Measurements from ENCODE around the gene SLC25A31. TPM values are rescaled to one million over a fixed set of nuclear protein-coding genes. Genes with fewer than 3 reads are reported as not detected.

The SLC25A31 gene
- not detected in 2 replicates for total RNA-seq (2014; rRNA removed; shearing (Covaris generic))

GRCh38 chr4:127730142-127730913 is at the start of gene SLC25A31:
SLC25A31 (plus strand) TSS chr4:127730400; CDS start chr4:127730546, 146 bp downstream.
- DNase-seq (ENCODE audit: low read depth in 1 of 2, low spot score in 2 of 2), result no peak
- Histone ChIP-seq H3K27me3 (replicated peaks) (no peaks in the 10 kb centered on the region; the same call in 1 of the 2 replicates), H3K36me3 (no peaks in the 10 kb centered on the region), H3K9me3 (replicated peaks) (no peaks in the 10 kb centered on the region), H3K4me1 (replicated peaks) (no peaks in the 10 kb centered on the region), H3K4me3 (no peak within 1 kb of the TSS), H3K27ac (no peak within 1 kb of the TSS)

DNA sequence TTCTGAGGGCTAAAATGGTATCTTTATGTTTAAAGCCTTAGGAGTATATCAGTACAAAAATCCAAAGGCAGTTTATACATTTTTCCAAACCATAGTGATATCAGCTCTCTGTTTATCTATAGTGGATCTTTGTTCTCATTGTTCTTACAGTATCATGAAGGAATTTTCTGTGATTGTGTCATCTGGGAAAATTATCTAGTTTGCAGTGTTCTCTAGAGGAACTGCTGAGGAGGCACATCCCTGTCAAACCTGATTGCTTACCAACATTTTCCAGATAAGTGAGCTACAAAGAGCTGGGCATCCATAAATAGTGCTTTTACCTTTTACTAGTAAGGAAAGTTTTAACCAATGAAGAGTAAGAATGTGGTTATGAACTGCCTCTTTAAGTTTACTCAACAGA is 44.9 kb upstream of the SLC25A31 start:
- peak in 1 of 2 experiments; percentile 7 for DNase-seq (ENCODE audit: low read depth in 1 of 2, low spot score in 2 of 2)
- H3K4me3 ChIP-seq, result no peak overlapping the region
- H3K27ac ChIP-seq, result no peak overlapping the region

GRCh38 chr4:127686658-127687057 is 43.5 kb upstream of the SLC25A31 start:
- peak in 1 of 2 experiments; percentile 44 for DNase-seq (ENCODE audit: low read depth in 1 of 2, low spot score in 2 of 2)

More for the DNA sequence above, 44.9 kb upstream of the SLC25A31 start:
- H3K4me1 ChIP-seq (replicated peaks), result peaks cover 21% of the 10 kb centered on the region
- no peaks in the 10 kb centered on the region for H3K27me3 ChIP-seq (replicated peaks)
- no peaks in the 10 kb centered on the region for H3K36me3 ChIP-seq
- no peaks in the 10 kb centered on the region for H3K9me3 ChIP-seq (replicated peaks)

GRCh38 chr4:127687580-127687979 is 42.6 kb upstream of the SLC25A31 start:
- H3K9me3 ChIP-seq (replicated peaks), result no peaks in the 10 kb centered on the region
- no peaks in the 10 kb centered on the region for H3K27me3 ChIP-seq (replicated peaks)
- H3K4me3 ChIP-seq, result no peak overlapping the region
- H3K27ac ChIP-seq, result no peak overlapping the region
- DNase-seq (ENCODE audit: low read depth in 1 of 2, low spot score in 2 of 2), result no peak
- H3K36me3 ChIP-seq, result no peaks in the 10 kb centered on the region
- peaks cover 21% of the 10 kb centered on the region for H3K4me1 ChIP-seq (replicated peaks)

More at GRCh38 chr4:127686658-127687057, 43.5 kb upstream of the SLC25A31 start:
- no peaks in the 10 kb centered on the region for H3K36me3 ChIP-seq
- H3K27me3 ChIP-seq (replicated peaks), result no peaks in the 10 kb centered on the region
- H3K4me1 ChIP-seq (replicated peaks), result peaks cover 21% of the 10 kb centered on the region
- no peak overlapping the region for H3K4me3 ChIP-seq
- H3K9me3 ChIP-seq (replicated peaks), result no peaks in the 10 kb centered on the region
- peak overlapping the region; percentile 57 for H3K27ac ChIP-seq

DNA sequence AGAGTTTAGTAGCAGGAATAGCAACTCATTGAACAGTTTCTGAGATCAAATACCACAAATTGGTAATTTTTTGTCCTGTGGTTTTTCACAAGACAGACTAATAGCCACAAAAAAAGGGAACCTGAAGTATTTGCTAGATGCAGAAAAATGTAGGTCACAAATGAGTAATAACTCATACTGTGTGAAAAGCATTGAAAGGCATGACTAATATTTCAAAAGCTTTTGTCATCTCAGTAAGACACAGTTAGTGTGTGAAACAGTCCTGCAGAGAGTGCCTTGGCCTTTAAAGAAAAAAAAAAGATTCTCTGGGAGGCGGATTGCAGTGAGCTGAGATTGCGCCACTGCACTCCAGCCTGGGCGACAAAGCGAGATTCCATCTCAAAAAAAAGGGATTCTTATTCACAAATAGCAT is 31.4 kb upstream of the SLC25A31 start:
- Histone ChIP-seq H3K4me1 (replicated peaks) (peaks cover 11% of the 10 kb centered on the region), H3K4me3 (no peak overlapping the region), H3K27me3 (replicated peaks) (no peaks in the 10 kb centered on the region), H3K36me3 (no peaks in the 10 kb centered on the region), H3K27ac (no peak overlapping the region), H3K9me3 (replicated peaks) (no peaks in the 10 kb centered on the region; the same call in 1 of the 2 replicates)
- DNase-seq (ENCODE audit: low read depth in 1 of 2, low spot score in 2 of 2), result peak in 1 of 2 experiments; percentile 42

DNA sequence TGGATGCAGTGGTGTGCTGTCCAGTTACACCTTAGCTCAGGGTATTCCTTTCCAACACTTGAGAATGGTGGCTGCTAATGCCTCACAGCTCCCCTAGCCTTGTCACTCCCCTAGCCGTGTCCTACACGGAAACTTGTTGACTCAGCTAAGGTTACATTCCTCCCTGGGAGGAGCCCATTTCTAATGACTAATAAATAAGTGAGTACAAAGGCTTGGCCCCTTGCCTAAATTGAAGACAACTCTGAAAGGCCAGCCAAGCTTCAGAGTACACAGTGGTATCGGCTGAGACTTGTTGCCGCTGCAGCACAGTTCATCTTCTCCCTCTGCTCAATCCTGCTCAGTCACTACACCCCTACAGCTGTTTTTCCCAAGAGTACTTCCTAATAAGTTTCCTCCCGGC is 21.2 kb upstream of the SLC25A31 start:
- Histone ChIP-seq H3K27me3 (replicated peaks) (no peaks in the 10 kb centered on the region), H3K9me3 (replicated peaks) (no peaks in the 10 kb centered on the region), H3K4me1 (replicated peaks) (peaks cover 8% of the 10 kb centered on the region), H3K27ac (no peak overlapping the region), H3K4me3 (no peak overlapping the region), H3K36me3 (no peaks in the 10 kb centered on the region)
- peak; percentile 36 to 56 for DNase-seq (ENCODE audit: low read depth in 1 of 2, low spot score in 2 of 2)

DNA sequence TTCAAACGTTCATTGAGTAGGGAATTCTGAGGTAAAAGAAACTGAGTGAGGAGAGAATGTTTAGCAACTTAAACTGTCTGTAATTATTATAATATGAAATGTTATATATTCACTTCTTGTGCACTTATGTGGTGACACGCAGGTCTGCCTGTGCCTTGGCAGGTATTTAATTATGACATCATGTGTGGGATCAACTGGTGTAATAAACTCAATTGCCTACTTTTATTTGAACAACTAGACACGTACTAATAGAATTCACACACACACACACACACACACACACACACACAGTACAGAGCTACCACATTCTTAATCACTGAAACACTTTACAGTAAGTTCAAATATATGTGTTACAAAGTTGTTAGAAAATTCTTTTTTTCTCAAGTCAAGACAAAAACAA is 20.7 kb upstream of the SLC25A31 start:
- Histone ChIP-seq H3K4me1 (replicated peaks) (peaks cover 8% of the 10 kb centered on the region), H3K27ac (no peak overlapping the region), H3K4me3 (no peak overlapping the region), H3K9me3 (replicated peaks) (no peaks in the 10 kb centered on the region), H3K36me3 (no peaks in the 10 kb centered on the region), H3K27me3 (replicated peaks) (no peaks in the 10 kb centered on the region)
- DNase-seq (ENCODE audit: low read depth in 1 of 2, low spot score in 2 of 2), result no peak

- no peaks in the 10 kb centered on the region for H3K36me3 ChIP-seq
- DNase-seq (ENCODE audit: low read depth in 1 of 2, low spot score in 2 of 2), result no peak
- H3K9me3 ChIP-seq (replicated peaks), result no peaks in the 10 kb centered on the region
- H3K27ac ChIP-seq, result no peak overlapping the region
- no peak overlapping the region for H3K4me3 ChIP-seq
- no peaks in the 10 kb centered on the region; the same call in 1 of the 2 replicates for H3K27me3 ChIP-seq (replicated peaks)
- no peaks in the 10 kb centered on the region for H3K4me1 ChIP-seq (replicated peaks)
Observed at GRCh38 chr4:127731406-127731805, 1.2 kb downstream of the SLC25A31 start.

GRCh38 chr4:127732623-127733328 is 2.6 kb downstream of the SLC25A31 start:
- Histone ChIP-seq H3K4me3 (no peak overlapping the region), H3K36me3 (no peaks in the 10 kb centered on the region), H3K4me1 (replicated peaks) (no peaks in the 10 kb centered on the region), H3K9me3 (replicated peaks) (no peaks in the 10 kb centered on the region), H3K27ac (no peak overlapping the region), H3K27me3 (replicated peaks) (peaks cover 5% of the 10 kb centered on the region; the same call in 1 of the 2 replicates)
- peak in 1 of 2 experiments; percentile 47 for DNase-seq (ENCODE audit: low read depth in 1 of 2, low spot score in 2 of 2)

GRCh38 chr4:127734976-127735375 is 4.8 kb downstream of the SLC25A31 start:
- no peaks in the 10 kb centered on the region for H3K4me1 ChIP-seq (replicated peaks)
- H3K9me3 ChIP-seq (replicated peaks), result no peaks in the 10 kb centered on the region
- no peak overlapping the region for H3K4me3 ChIP-seq
- H3K27me3 ChIP-seq (replicated peaks), result peaks cover 5% of the 10 kb centered on the region; the same call in 1 of the 2 replicates
- no peaks in the 10 kb centered on the region for H3K36me3 ChIP-seq
- H3K27ac ChIP-seq, result no peak overlapping the region
- DNase-seq (ENCODE audit: low read depth in 1 of 2, low spot score in 2 of 2), result no peak

GRCh38 chr4:127737295-127737694 is 7.1 kb downstream of the SLC25A31 start:
- no peak for DNase-seq (ENCODE audit: low read depth in 1 of 2, low spot score in 2 of 2)
- Histone ChIP-seq H3K9me3 (replicated peaks) (no peaks in the 10 kb centered on the region), H3K4me3 (no peak overlapping the region), H3K27me3 (replicated peaks) (peaks cover 5% of the 10 kb centered on the region; the same call in 1 of the 2 replicates), H3K27ac (no peak overlapping the region), H3K36me3 (no peaks in the 10 kb centered on the region), H3K4me1 (replicated peaks) (no peaks in the 10 kb centered on the region)

- no peaks in the 10 kb centered on the region for H3K9me3 ChIP-seq (replicated peaks)
- H3K4me1 ChIP-seq (replicated peaks), result no peaks in the 10 kb centered on the region
- H3K4me3 ChIP-seq, result no peak overlapping the region
- no peaks in the 10 kb centered on the region for H3K36me3 ChIP-seq
- H3K27me3 ChIP-seq (replicated peaks), result peaks cover 5% of the 10 kb centered on the region; the same call in 1 of the 2 replicates
- no peak for DNase-seq (ENCODE audit: low read depth in 1 of 2, low spot score in 2 of 2)
- H3K27ac ChIP-seq, result no peak overlapping the region
Observed at GRCh38 chr4:127741247-127741646, 11.0 kb downstream of the SLC25A31 start.

DNA sequence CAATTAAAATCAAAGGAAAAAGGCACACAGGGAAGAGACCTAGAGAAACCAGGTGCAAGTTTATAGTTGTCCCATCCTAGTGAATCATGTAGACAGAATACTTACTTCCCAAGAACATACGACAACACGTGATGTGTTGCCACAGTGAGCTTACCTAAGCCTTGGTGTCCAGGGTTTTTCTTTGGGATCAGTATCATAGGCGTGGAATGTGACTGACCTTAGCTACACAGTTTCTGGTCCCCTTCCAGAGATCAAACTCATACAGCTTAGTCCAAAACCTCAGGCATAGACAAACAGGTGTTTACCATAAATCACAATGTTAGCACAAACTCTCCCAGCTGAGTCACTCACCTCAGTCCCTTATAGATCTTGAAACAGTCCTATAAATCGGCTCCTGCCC is 17.7 kb downstream of the SLC25A31 start:
- H3K27ac ChIP-seq, result no peak overlapping the region
- no peak overlapping the region for H3K4me3 ChIP-seq
- H3K27me3 ChIP-seq (replicated peaks), result no peaks in the 10 kb centered on the region; the same call in 1 of the 2 replicates
- DNase-seq (ENCODE audit: low read depth in 1 of 2, low spot score in 2 of 2), result no peak
- peaks cover 6% of the 10 kb centered on the region; the same call in 1 of the 2 replicates for H3K9me3 ChIP-seq (replicated peaks)
- no peaks in the 10 kb centered on the region for H3K4me1 ChIP-seq (replicated peaks)
- H3K36me3 ChIP-seq, result no peaks in the 10 kb centered on the region

DNA sequence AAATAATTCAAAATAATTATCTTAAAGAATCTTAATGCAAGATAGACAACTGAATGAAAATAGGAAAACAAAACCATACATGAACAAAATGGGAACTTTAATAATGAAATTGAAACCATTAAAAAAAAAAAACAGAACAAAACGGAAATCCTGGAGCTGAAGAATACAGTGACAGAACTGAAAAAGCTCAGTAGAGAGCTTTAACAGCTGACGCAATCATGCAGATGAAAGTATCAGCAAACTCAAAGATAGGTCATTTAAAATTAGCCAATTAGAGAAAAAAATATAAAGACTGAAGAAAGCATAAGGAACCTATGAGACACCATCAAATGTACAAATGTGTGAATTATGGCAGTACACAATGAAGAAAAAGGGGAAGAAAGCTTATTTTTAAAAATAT is 18.8 kb downstream of the SLC25A31 start:
- Histone ChIP-seq H3K27me3 (replicated peaks) (no peaks in the 10 kb centered on the region; the same call in 1 of the 2 replicates), H3K4me1 (replicated peaks) (no peaks in the 10 kb centered on the region), H3K36me3 (no peaks in the 10 kb centered on the region), H3K9me3 (replicated peaks) (peaks cover 6% of the 10 kb centered on the region; the same call in 1 of the 2 replicates), H3K4me3 (no peak overlapping the region), H3K27ac (no peak overlapping the region)
- no peak for DNase-seq (ENCODE audit: low read depth in 1 of 2, low spot score in 2 of 2)

Data from SJSA1 (cell line).